SKM-1 treated with dmso at 0.1 percent for 144 hours (cell line): ENCODE data around the gene PCDHGC4.

Source experiments
- DNase-seq: peaks from one replicate; lab custom pipeline; 2025; ENCODE audit not compliant: unreplicated experiment; lab: John Stamatoyannopoulos, UW

Gene PCDHGC4

DNA sequence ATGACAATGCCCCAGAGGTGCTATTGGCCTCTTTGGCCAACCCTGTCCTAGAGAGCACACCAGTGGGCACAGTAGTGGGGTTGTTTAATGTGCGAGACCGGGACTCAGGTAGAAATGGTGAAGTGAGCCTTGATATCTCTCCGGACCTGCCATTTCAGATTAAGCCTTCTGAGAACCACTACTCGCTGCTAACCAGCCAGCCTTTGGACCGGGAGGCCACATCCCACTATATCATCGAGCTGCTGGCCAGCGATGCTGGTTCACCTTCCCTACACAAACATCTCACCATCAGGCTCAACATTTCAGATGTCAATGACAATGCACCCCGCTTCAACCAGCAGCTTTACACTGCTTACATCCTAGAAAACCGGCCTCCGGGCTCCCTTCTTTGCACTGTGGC is 5.4 kb downstream of the PCDHGC4 start:
- no peak for DNase-seq

- DNase-seq = no peak
These were observed 5.9 kb downstream of the PCDHGC4 start for GRCh38 chr5:141490771-141491170.

DNA sequence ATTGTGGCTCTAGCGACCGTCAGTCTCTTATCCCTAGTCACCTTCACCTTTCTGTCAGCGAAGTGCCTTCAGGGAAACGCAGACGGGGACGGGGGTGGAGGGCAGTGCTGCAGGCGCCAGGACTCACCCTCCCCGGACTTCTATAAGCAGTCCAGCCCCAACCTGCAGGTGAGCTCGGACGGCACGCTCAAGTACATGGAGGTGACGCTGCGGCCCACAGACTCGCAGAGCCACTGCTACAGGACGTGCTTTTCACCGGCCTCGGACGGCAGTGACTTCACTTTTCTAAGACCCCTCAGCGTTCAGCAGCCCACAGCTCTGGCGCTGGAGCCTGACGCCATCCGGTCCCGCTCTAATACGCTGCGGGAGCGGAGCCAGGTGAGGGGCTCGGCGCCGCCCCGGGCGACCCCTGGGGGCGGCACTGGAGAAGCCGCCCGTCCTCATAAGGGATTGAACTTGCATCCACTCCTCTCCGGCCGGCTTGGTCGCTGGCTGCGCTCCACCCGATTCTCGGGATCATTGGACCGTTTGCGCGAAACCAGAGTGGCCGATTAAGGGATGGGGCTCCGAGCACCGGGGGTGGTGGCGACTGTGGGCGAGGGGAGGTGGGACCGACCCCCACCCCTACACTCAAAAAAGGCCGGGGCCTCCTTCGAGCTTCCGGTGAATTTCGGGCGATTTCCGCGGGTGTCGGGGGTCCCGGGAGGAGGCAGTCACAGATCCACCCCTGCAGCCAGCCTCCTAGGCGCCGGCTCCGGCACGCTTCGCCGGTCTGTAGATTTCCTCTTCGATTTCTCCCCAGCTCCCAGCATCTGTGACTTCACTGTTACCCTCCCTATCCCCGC is 6.7 kb downstream of the PCDHGC4 start:
- DNase-seq = no peak

GRCh38 chr5:141492168-141492885 is 7.5 kb downstream of the PCDHGC4 start:
- no peak for DNase-seq

- DNase-seq = no peak
These were observed 8.9 kb downstream of the PCDHGC4 start for GRCh38 chr5:141493500-141494422.

DNA sequence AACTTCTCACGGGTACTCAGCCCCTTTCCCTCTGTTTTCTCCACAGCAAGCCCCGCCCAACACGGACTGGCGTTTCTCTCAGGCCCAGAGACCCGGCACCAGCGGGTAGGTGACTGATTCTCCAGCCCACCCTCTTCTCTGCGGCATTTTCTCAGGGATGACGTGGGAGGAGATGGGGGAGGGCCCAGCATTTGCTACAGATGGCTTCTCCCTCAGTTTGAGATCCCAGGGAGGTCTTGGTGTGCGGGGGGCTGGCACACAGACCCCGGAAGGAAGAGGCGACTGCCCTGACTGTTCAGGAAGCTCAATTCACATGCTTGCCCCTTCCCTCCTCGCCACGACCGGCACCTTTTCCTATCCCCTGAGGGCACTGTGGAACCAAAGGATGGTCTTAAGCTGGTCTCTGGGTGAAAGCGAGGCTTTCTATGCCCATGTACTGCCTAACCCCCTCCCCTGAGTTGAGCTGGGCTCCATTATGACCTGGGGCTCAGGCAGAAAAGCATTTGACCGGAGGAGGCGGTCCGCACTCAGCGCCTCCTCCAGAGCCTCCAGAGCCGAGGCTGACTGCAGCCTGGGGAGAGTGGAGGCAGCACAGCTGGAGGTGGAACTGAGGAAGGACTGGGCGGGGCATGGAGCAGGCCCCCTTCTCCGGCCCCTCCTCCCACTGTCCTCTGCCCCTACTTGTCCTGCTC is 10.1 kb downstream of the PCDHGC4 start:
- DNase-seq = no peak

GRCh38 chr5:141495453-141495811 is 10.6 kb downstream of the PCDHGC4 start:
- no peak for DNase-seq

- DNase-seq = no peak
These were observed 11.2 kb downstream of the PCDHGC4 start for GRCh38 chr5:141496038-141496437.

GRCh38 chr5:141501761-141502160 is 16.9 kb downstream of the PCDHGC4 start:
- no peak for DNase-seq

DNA sequence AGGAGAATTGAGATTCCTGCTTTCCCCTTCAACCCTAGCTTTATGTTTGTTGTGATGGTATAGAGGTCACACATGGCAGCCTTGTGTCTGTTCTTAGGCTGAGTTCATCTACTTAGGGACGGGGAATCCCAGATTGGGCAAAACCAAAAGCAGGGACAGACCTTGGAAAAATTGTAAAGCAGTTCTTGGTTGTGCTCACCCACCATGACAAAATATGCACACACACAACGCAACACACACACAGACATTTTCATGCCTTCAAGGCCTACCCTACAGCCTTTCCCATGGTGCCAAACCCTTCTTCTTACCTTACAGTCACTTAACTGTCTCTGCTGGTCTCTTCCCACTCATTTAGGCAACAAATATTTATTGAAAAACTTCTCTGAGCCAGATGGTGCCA is 18.9 kb downstream of the PCDHGC4 start:
- DNase-seq = no peak

DNA sequence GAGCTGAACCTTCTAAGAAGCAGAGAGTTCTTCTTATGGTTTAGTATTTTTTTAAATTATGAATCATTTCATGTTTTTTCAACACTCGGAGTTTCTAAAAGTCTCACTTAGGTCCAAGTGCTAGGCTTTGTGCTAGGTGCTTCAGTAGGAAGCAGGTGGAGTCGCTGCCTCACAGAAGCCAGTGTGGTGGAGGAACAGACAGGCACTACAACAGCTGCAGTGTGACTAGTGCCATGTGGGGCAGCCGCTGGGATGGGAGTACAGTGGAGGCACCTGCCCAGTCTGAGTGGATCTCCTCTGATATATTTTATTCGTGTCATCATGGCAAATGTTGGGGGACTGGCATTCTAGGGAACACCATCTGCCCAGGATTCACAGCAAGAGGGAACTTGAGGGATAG is 19.4 kb downstream of the PCDHGC4 start:
- no peak for DNase-seq

- no peak for DNase-seq
These were observed 21.7 kb downstream of the PCDHGC4 start for GRCh38 chr5:141506381-141507155.

DNA sequence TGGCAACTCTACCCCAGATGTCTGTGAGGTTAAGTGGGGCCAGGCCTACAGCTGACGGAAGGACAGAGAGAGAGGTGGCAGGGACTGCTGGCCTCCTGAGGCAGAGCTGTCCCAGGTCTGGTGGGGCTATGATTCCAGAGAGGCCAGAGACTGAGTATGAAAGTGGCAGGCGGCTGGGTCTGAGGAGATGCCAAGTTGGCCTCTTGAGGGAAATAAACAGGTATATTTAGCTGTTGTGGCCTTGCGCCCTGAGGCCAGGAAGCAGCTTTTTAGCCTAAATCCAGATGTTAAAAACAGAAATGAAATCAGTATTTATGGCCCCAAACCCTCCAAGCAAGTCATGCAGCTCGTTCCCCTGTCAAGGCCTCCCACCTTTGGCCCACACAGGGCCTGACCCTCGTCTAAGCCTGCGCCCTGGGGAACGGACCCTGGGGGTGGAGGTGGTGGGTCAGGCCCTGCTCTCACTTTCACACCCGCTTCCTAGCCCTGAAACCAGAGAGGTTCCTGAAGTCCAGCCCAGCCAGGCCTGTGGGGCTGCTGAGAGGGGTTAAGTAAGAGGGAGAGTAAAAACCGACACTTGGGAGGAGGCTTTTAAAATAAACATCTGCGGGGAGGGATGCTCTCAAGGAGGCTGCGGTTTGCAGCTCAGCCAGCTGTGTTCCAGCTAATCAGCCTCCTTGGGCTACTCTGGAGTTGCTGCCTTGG is 22.7 kb downstream of the PCDHGC4 start:
- peak; percentile 18 for DNase-seq

- no peak for DNase-seq
These were observed 23.6 kb downstream of the PCDHGC4 start for GRCh38 chr5:141508440-141508797.

DNA sequence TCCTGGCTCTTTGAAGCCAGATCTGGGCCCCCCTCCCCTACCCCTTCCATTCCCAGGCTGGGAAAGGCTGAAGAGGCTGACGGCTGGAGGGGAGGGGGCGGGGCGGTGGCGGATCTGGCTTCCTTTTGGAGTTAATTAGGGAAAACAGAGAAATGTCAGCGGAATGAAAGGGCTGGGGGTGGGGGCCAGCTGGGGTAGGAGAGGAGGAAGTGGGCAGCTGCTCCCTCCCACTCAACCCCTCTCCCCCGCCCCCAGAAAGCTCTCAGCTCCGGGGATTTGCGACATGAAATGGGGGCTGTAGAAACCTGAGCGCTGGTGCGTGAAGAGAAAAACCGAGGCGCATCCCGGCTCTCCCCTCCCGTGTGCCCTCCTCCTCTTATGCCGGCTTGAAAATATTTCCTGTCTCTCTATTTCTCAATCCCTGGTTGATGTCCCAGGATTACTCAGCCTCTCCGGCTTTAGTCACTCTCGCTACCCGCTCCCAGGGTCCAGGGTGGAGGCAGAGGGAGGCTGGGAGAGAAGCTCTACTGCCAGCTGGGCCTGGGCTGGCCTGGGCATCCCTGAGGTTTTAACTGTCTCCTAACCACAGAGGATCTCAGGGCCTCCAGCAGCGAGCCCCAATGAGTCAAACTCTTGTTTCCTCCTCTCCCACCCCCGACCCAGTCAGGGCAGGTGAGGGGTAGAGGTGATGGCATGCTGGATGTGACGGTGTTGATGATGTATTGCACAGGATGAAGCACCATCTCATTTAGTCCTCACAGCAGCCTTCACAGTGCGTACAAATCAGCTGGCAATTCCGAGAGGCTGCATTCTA is 24.2 kb downstream of the PCDHGC4 start:
- DNase-seq = peak; percentile 38

- no peak for DNase-seq
These were observed 25.3 kb downstream of the PCDHGC4 start for GRCh38 chr5:141510160-141510559.

GRCh38 chr5:141510850-141511601 is 26.2 kb downstream of the PCDHGC4 start:
- no peak for DNase-seq

GRCh38 chr5:141511771-141512325 is 27.0 kb downstream of the PCDHGC4 start:
- no peak for DNase-seq
